K562 (cell line): Measurements from ENCODE around the gene MYOZ3. TPM values are rescaled to one million over a fixed set of nuclear protein-coding genes. Genes with fewer than 3 reads are reported as not detected.

Experiments
- ATAC-seq: fragments of 200-7000 bp; cut with Tn5 transposase; 3 replicates; pipeline ENCODE4 v1.9.1; 2020; ENCODE audit warnings: moderate library complexity
- BruUV-seq: library from RNA; stranded (reverse); fragments of 400-500 nt; replicated peaks from 2 replicates; lab custom pipeline; 2021; lab: Mats Ljungman, UMichigan
- CTCF ChIA-PET: fragments of 300-600 bp; formaldehyde crosslinking; extraction: SDS; loops from one replicate; lab custom pipeline; 2021; ENCODE audit warnings: low intra/inter-chr PET ratio; lab: Yijun Ruan, JAX
- POLR2A ChIA-PET: fragments of 300-600, 350-650 bp; sonication (Branson Sonifier 250); formaldehyde crosslinking; extraction: SDS; loops from one replicate; lab custom pipeline; 2021; ENCODE audit warnings: antibody characterized with exemption, inconsistent platforms; lab: Yijun Ruan, JAX
- DNase-seq, 4 experiments: peaks; one replicate each; pipeline versions ENCODE4 v3.0.0 to v3.0.0-alpha.2; 2011 to 2018; ENCODE audit warnings: low spot score in 3 of 4, mixed read lengths in 3 of 4; ENCODE audit errors: extremely low read depth in 1 of 4
- FAIRE-seq: peaks from 2 replicates; lab custom pipeline; 2011; peaks lifted over from hg19 to GRCh38; lab: Jason Lieb, UNC
- H2AFZ ChIP-seq: 2 replicates; pipeline ENCODE4 v1.6.0; 2011; ENCODE audit warnings: low read depth, low read length, control low read depth, inconsistent platforms
- H3K27ac ChIP-seq: fragments of 200-600 bp; 3 replicates; pipeline ENCODE4 v1.8.0; 2011; ENCODE audit warnings: low read depth, mild to moderate bottlenecking, control low read depth, inconsistent platforms, low read length, moderate library complexity, mixed read lengths; ENCODE audit errors: extremely low read depth
- H3K27me3 ChIP-seq, 2 experiments: fragments of 300-600 bp in 1 of 2; 2 replicates in 1 of 2; 3 replicates in 1 of 2; pipeline versions ENCODE4 v1.6.0 to v1.8.0; 2011; ENCODE audit warnings: inconsistent platforms in 2 of 2, low read length in 2 of 2, mild to moderate bottlenecking in 1 of 2, mixed read lengths in 1 of 2, moderate library complexity in 1 of 2; ENCODE audit not compliant: control insufficient read depth in 2 of 2, insufficient read depth in 2 of 2
- H3K36me3 ChIP-seq: fragments of 300-600 bp; 3 replicates; pipeline ENCODE4 v1.8.0; 2011; ENCODE audit warnings: mild to moderate bottlenecking, low read length, inconsistent platforms; ENCODE audit not compliant: control insufficient read depth, insufficient read depth
- H3K4me1 ChIP-seq, 2 experiments: fragments of 200-600 bp in 1 of 2; replicated peaks in 1 of 2; 2 replicates in 1 of 2; 3 replicates in 1 of 2; pipeline versions ENCODE4 v1.5.1 to v1.8.0; 2011; ENCODE audit warnings: inconsistent platforms in 2 of 2, low read length in 2 of 2, mild to moderate bottlenecking in 1 of 2, mixed read lengths in 1 of 2, moderate library complexity in 1 of 2; ENCODE audit not compliant: control insufficient read depth in 2 of 2, insufficient read depth in 2 of 2
- H3K4me2 ChIP-seq: 2 replicates; pipeline ENCODE4 v1.6.1; 2011; ENCODE audit warnings: low read length, control low read depth, inconsistent platforms, mixed read lengths; ENCODE audit not compliant: insufficient read depth
- H3K4me3 ChIP-seq: fragments of 200-600 bp; sonication (generic), shearing (Covaris generic); 2 replicates; pipeline ENCODE4 v1.5.1; 2016; ENCODE audit warnings: control low read depth, inconsistent platforms
- H3K79me2 ChIP-seq: fragments of 200-600 bp; 3 replicates; pipeline ENCODE4 v1.8.0; 2011; ENCODE audit warnings: low read length, inconsistent platforms; ENCODE audit not compliant: control insufficient read depth, insufficient read depth
- H3K9ac ChIP-seq, 2 experiments: 2 replicates each; pipeline versions ENCODE4 v1.6.0 to v1.6.1; 2011; ENCODE audit warnings: low read depth in 2 of 2, low read length in 2 of 2, control low read depth in 1 of 2, inconsistent platforms in 1 of 2, mild to moderate bottlenecking in 1 of 2, mixed read lengths in 1 of 2; ENCODE audit not compliant: insufficient read depth in 1 of 2
- H3K9me1 ChIP-seq: one replicate; pipeline ENCODE4 v1.6.0; 2011; ENCODE audit warnings: inconsistent platforms, mild to moderate bottlenecking, low read length, moderate library complexity; ENCODE audit not compliant: control insufficient read depth, insufficient read depth
- H3K9me3 ChIP-seq: replicated peaks from 2 replicates; pipeline ENCODE4 v1.5.1; 2011; ENCODE audit warnings: low read depth, low read length, inconsistent platforms; ENCODE audit not compliant: control insufficient read depth, insufficient read depth
- H4K20me1 ChIP-seq: replicated peaks from 2 replicates; pipeline ENCODE4 v1.6.1; 2011; ENCODE audit warnings: low read length, inconsistent platforms, mixed read lengths; ENCODE audit not compliant: control insufficient read depth, insufficient read depth
- C11orf30 ChIP-seq: fragments of 450-650 bp; IDR thresholded peaks from 2 replicates; pipeline ENCODE4 v1.6.1; 2016; ENCODE audit warnings: low read depth, mild to moderate bottlenecking
- EP400 ChIP-seq: fragments of 450-650 bp; IDR thresholded peaks from 2 replicates; pipeline ENCODE4 v1.6.1; 2017; ENCODE audit warnings: antibody characterized with exemption, mild to moderate bottlenecking, moderate library complexity
- MAFK ChIP-seq: IDR thresholded peaks from 2 replicates; pipeline ENCODE4 v1.6.1; 2011; ENCODE audit warnings: low read length, improper control_type of control experiment
- MECOM ChIP-seq: fragments of 250-450 bp; sonication (Bioruptor Pico); IDR thresholded peaks from 2 replicates; pipeline ENCODE4 v1.8.0; 2022; ENCODE audit warnings: inconsistent platforms
- MTA2 ChIP-seq: fragments of 450-650 bp; IDR thresholded peaks from 2 replicates; pipeline ENCODE4 v1.6.1; 2016; ENCODE audit warnings: low read depth
- PCBP1 ChIP-seq: fragments of 200-400 bp; formaldehyde crosslinking; IDR thresholded peaks from 2 replicates; pipeline ENCODE4 v1.6.1; 2018; ENCODE audit warnings: mild to moderate bottlenecking, low read depth, low read length; ENCODE audit not compliant: poor library complexity, severe bottlenecking
- PRPF4 ChIP-seq: fragments of 200-400 bp; formaldehyde crosslinking; IDR thresholded peaks from one replicate; pipeline ENCODE4 v1.6.1; 2017; ENCODE audit warnings: low read length, low read depth, mild to moderate bottlenecking; ENCODE audit not compliant: insufficient read depth, poor library complexity, severe bottlenecking
- RBM17 ChIP-seq: fragments of 200-400 bp; formaldehyde crosslinking; IDR thresholded peaks from 2 replicates; pipeline ENCODE4 v1.6.1; 2017; ENCODE audit warnings: low read depth, mild to moderate bottlenecking, low read length, borderline replicate concordance
- SREBF2 ChIP-seq: sonication (generic); formaldehyde crosslinking; IDR thresholded peaks from 2 replicates; pipeline ENCODE4 v1.4.0; 2020; ENCODE audit warnings: mild to moderate bottlenecking, missing genetic modification reagents
- STAG1 ChIP-seq: sonication (generic); formaldehyde crosslinking; IDR thresholded peaks from 2 replicates; pipeline ENCODE4 v1.5.0; 2020; ENCODE audit warnings: missing genetic modification reagents, borderline replicate concordance
- ZBTB40 ChIP-seq, 2 experiments: fragments of 450-650 bp in 1 of 2; sonication (generic) in 1 of 2; formaldehyde crosslinking in 1 of 2; IDR thresholded peaks; 2 replicates each; pipeline versions ENCODE4 v1.7.1 to v1.9.0; 2016 to 2022; ENCODE audit warnings: inconsistent platforms in 1 of 2, mild to moderate bottlenecking in 1 of 2, missing genetic modification reagents in 1 of 2
- ZNF174 ChIP-seq: fragments of 250-450 bp; sonication (Bioruptor Pico); IDR thresholded peaks from 2 replicates; pipeline ENCODE4 v1.4.0; 2020; ENCODE audit warnings: mild to moderate bottlenecking
- WGBS: fragments of 100-300 bp; shearing (Covaris generic); methylation state at CpG from one replicate; pipeline ENCODE4 v1.1.6; 2016; ENCODE audit warnings: low coverage, mixed read lengths; ENCODE audit not compliant: insufficient coverage; ENCODE audit errors: missing lambda C conversion rate; 5-methylcytosine and 5-hydroxymethylcytosine counted together
- in situ Hi-C: fragments of 300-500 bp; cut with MboI; formaldehyde crosslinking; loops from 4 replicates; pipeline ENCODE4 v1.15.0; 2018; ENCODE audit warnings: inconsistent platforms, mixed read lengths
- intact Hi-C: fragments of 100-400 bp; cut with micrococcal nuclease; formaldehyde crosslinking; loops from 2 replicates; pipeline ENCODE4 v1.14.2; 2022
- polyA plus RNA-seq, 8 experiments: library from polyadenylated mRNA; depleted of rRNA in 4 of 8; stranded (reverse) in 5 of 8; unstranded in 3 of 8; fragments of >200 nt; fragmentation: Nextera tagmentation in 2 of 8; fragmentation: Illumina TruSeq in 1 of 8; extraction: Ambion mirVana in 2 of 8; extraction: Trizol in 1 of 8; gene quantifications; 2 replicates each; pipeline versions ENCODE4 v1.2.1 to v1.2.3, GENCODE V29; 2011 to 2014; ENCODE audit warnings: inconsistent platforms in 1 of 8, missing spikeins in 1 of 8
- total RNA-seq, 7 experiments: library from RNA; depleted of rRNA in 6 of 7; stranded (reverse); fragments of >200 nt in 6 of 7; fragmentation: Illumina TruSeq in 2 of 7; extraction: Trizol in 2 of 7; gene quantifications; 2 replicates each; pipeline versions ENCODE4 v1.2.1 to v1.2.3, GENCODE V29; 2011 to 2021; ENCODE audit warnings: low replicate concordance in 1 of 7

MYOZ3 gene
- total and polyA plus RNA-seq, 9 of the 15 experiments (the other 6 are each of a cell fraction or from before 2014, with no cell fraction given) = not detected

- Histone ChIP-seq H3K79me2 (no peaks in the 10 kb centered on the region), H4K20me1 (no peaks in the 10 kb centered on the region), H2AFZ (no peak overlapping the region), H3K4me1 (no peaks in the 10 kb centered on the region), H3K27ac (no peak overlapping the region), H3K4me3 (no peak overlapping the region), H3K27me3 (no peaks in the 10 kb centered on the region), H3K9me1 (no peaks in the 10 kb centered on the region), H3K9me3 (no peaks in the 10 kb centered on the region), H3K4me2 (no peak overlapping the region), H3K36me3 (peaks cover 83% of the 10 kb centered on the region), H3K9ac (no peak overlapping the region)
- intact Hi-C loops (no loop called here), in situ Hi-C loops (no loop called here)
- DNase-seq (no peak), FAIRE-seq (no peak), ATAC-seq (no peak)
- ChIA-PET POLR2A (interaction anchor here (1.1 kb wide), 1 partner anchor 14 kb away, joined by 4 read pairs; no protein-coding TSS in a partner anchor), CTCF (no interaction called here)
- BruUV-seq = no TSS peak
- no peak for TF ChIP-seq ZNF174 (CRISPR knock-in tag)
- TF ChIP-seq EP400 = no peak
- no peak for TF ChIP-seq RBM17
- TF ChIP-seq SREBF2 (CRISPR knock-in tag) = no peak
- no peak for TF ChIP-seq ZBTB40 (IDR thresholded peaks at IDR 0.05)
- TF ChIP-seq ZBTB40 (CRISPR knock-in tag; IDR thresholded peaks at IDR 0.05) = no peak
- TF ChIP-seq C11orf30 = no peak
- no peak for TF ChIP-seq PRPF4
- TF ChIP-seq MECOM (CRISPR knock-in tag) = no peak
- no peak for TF ChIP-seq STAG1 (CRISPR knock-in tag)
- no peak for TF ChIP-seq MAFK
- no peak for TF ChIP-seq MTA2
- TF ChIP-seq PCBP1 = no peak
- 88% methylated on average over 2 of the region's 2 CpGs for WGBS
Measured at GRCh38 chr5:150723845-150724244, 62.8 kb downstream of the MYOZ3 start.
